CD4-positive, alpha-beta T cell treated with Interleukin-10 for 1 hour (primary cell): ENCODE results near the gene TMEM208.

Experiments used
- DNase-seq: peaks from one replicate; pipeline ENCODE4 v3.0.0-alpha.2; 2020

Gene TMEM208

DNA sequence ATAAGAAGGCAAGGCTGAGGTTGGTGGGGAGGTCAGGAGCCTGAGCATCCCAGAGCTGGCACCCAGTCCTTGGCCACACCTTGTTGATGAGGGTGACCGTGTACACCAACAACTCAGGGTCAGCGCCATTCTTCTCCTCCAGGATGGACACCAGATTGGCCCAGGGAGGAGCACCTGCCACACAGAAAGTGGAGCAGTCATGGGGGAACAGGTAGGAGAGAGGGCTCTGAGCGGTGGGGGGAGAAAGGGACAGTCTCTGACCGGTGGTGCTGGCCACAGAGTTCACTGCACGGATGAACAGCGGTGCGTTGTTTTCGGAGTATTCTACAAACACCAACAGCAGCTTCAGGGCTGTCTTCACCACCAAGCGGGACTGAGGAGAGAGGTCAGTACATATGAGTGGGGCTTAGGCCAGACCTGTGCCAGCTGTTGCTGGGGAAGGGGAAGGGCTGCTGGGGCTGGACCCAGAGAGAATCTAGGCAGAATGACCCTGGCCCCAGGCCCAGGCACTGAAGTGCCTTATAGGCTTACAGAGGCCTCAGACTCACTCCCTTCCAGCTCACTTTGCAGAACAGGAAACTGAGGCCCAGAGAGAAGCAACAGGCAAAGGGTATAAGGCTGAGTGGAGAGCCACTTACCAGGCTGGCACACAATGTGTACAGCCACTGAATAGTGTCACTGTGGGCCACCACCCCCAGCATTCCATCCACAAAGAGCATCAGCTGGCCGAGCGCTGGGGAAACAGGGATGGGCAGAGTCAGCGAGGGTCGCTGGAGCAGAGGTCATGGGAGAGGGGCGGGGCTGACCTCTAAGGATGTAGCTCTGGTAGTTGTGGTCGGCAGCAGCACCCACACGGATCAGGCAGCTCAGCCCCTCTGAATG is 10.7 kb downstream of the TMEM208 start:
- DNase-seq, result no peak

- no peak for DNase-seq
Measured at GRCh38 chr16:67238278-67238575, 11.3 kb downstream of the TMEM208 start.

GRCh38 chr16:67238806-67239470 is 12.0 kb downstream of the TMEM208 start:
- no peak for DNase-seq

DNA sequence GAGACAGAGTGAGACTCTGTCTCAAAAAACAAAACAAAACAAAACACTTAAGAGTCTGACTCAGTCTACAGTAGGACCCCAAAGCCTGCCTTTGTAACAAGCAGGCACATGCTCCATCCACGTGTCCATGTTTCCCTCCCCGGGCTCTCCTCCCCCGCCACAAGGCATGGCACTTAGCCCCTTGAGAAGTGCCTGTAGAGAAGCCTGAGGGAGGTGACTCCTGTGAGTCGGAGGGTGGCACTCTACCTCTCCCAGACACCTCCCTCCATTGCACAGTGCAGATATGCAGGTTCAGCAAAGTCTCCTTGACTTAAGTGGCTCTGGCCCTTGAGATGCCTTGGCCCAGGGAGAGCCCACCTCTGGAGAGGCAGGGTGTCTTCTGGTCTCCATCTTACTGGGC is 13.6 kb downstream of the TMEM208 start:
- DNase-seq, result no peak

DNA sequence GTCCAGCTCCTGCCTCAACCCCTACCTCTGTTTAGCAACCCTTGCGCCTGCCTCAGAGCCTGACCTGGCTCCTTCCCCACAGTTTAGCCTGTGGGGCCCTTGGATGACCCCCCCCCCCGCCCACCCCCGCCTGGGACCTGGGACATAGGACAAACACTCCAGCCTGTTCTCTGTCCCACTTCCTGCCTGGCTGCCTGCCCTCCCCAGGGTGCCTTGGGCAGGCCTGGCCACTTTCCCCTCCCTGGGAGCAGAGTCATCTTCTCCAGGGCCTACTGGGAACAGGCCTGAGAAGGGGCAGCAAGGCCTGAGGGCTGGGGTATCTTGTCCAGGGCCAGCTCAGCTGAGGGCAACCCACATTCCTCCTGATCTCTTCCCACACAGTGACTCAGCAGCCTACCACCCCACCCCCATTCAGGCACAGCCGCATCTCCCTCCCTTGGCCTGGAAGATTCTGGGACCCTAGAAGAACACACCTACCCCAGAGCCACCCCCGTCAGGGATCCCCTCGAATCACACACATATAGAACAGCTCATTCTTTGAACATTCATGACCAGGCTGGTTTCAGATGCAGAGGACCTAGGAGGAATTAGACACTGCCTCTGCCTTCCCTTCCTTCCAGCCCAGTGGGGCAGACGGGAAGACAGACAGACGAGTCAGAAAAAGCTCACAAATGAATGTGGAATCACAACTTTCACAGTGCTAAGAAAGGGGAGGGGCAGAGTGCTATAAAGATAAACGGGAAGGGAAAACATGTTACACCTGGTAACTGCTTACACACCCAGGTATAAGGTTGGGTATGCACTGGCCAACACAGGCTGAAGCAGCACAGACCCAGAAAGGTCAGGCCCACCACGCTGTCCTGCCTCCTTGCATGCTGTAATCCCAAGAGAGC is 14.3 kb downstream of the TMEM208 start:
- DNase-seq, result no peak

GRCh38 chr16:67242138-67242730 is 15.3 kb downstream of the TMEM208 start:
- no peak for DNase-seq

DNA sequence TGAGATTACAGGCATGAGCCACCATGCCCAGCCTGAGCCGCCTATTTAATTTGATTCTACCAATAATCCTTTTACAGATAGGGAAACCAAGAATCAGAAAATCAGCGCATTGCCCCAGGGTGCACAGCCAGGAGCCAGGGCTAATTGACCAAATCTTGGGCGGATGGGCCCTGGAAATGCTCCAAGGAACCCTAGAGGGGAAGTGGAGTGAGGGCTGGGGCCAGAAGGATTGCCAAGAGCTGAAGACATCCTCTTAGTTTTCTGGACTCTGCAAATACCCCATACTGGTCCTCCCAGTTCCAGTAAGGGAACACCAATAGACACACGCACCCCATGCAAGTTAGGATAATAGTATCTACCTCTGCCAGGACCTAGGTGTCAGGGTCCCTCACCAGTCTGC is 16.6 kb downstream of the TMEM208 start:
- no peak for DNase-seq

GRCh38 chr16:67244387-67245185 is 17.7 kb downstream of the TMEM208 start:
- peak; percentile 85 for DNase-seq

DNA sequence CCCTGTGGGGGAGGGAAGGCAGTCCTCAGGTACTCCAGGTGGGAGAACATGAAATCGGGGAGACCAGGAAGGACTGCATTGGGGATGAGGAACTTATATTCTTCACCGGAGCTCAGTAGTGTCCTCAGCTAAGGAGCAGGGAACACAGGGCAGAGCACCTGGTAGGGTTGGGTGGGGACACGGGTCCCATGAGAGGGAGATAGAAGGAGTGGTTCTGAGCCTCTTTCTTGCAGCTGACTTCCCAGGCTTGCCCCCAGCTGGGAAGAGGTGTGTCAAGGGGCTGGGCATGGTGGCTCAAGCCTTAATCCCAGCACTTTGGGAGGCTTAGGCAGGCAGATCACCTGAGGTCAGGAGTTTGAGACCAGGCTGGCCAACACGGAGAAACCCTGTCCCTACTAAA is 18.3 kb downstream of the TMEM208 start:
- DNase-seq, result no peak

DNA sequence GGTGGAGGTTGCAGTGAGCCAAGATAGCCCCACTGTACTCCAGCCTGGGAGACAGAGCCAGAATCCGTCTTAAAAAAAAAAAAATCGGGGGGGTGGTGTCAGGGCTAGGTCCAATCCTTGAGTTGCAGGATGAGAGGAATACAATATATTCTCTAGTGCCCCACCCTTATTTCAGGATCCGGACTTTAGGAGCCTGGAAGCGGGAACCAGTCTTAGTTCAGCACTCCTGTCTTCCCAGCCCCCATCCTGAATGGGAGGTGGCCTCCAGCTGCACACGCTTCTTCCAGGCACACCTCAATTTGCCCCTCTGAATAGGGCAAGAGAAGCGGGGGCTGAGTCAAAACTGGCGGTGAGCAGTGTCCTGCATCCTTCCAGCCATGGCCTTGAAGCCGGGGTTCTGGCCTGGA is 18.7 kb downstream of the TMEM208 start:
- no peak for DNase-seq

GRCh38 chr16:67246081-67246755 is 19.3 kb downstream of the TMEM208 start:
- DNase-seq, result peak; percentile 56

GRCh38 chr16:67246756-67247191 is 19.8 kb downstream of the TMEM208 start:
- DNase-seq, result peak; percentile 60

DNA sequence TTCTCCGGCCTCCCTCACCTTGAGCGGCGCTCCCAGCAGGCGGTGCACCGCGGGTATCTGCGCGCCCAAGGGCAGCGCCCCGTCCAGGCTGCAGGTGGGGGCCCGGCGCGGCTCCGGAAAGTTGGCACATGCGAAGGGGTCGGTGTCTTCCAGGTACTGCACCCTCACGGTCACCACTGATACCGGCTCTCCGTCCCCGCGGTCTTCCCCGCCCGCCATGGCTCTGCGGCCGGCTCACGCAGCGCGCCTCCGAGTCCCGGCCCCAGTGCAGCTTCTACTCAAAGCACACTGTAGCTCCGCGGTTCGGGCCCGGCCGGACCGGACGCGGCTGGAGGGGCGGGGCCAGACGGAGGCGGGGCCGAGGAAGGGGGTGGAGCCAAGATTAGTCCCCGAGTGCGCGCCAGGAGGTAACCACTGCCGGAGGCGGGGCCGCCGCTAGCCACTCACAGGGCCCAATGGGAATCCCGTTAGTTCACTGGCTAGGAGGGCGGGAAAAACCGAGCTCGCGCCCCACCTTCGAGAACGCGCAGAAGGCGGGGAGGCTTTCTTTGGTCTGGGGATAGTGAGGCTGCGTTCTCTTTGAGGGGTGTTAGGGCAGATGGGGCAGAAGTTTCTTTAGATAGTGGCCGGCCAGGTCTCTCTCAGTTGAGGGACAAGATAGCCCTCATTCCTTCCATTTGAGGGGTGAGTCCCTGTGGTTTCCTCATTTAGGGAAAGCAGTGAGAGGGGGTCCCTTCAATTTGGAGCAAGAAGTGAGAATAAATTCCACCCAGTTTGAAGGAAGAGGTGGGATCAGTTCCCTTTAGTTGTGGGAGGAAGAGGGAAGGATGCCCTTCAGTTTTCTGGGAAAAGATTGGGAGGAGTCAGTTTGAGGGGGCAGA is 20.5 kb downstream of the TMEM208 start, which contains the start of gene FHOD1:
Gene FHOD1 (minus strand): TSS at position 290 of the 881 bp plus-strand sequence. CDS start 71 bp downstream, at position 219.
- DNase-seq, result peak; percentile 96

DNA sequence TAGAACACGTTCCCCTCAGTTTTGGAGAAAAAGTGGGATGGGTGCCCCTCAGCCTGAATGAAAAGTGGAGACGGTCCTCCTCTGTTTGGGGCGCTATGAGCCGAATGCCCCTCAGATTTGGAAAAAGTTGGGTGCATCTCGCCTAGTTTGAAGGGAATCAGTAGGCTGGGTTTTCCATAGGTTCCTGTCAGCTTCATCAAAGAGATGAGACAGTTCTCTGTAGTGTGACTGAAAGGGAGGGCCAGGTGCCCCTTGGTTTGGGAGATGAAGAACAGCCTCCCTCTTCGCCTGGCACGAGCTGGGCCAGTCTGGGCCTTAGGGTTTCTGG is 21.1 kb downstream of the TMEM208 start:
- no peak for DNase-seq

GRCh38 chr16:67248401-67249177 is 21.7 kb downstream of the TMEM208 start, which contains the start of gene SLC9A5:
Gene SLC9A5 (plus strand): TSS chr16:67248979. CDS start chr16:67249015, 36 bp downstream.
- DNase-seq, result peak; percentile 26

DNA sequence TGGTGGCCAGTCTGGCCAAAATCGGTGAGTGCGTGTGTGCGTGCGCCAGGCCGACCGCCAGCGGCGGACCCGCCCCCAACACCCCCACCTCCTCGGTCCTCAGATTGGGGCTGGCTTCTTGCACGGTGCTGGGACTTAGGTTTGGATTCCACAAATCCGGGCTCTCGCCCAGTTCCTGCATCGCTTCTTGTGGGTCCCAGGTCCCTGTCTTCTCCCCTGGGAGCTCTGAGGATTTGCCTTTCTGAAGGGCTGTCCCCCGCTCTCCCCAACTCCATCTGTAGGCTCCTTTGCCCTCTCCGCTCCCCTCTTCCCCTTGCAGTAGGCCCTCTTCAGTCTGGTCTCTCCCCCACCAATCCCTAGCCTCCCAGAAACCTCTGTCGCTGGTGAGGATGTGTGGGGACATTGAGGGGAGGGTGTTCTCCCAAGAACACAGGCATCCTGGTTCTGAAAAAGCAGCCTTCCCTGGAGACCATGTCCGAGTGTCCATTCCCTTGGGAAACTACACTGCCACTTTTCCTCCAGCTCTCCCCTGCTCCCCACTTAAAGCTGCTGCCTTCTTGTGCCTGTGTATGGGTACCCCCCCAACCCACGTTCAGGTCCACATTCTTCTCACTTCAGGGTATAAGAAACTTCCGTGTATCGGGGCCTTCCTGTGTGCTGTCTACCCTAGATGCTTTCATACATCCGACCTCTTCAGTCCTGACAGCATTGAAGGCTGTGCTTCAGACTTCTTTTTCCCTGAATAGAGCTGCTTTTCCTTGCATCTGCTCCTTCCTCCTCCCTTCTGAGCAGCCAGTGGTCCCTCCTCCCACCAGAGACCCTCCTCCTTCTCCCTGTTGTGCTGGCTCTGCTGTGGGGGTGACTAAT is 22.5 kb downstream of the TMEM208 start:
- DNase-seq, result no peak

DNA sequence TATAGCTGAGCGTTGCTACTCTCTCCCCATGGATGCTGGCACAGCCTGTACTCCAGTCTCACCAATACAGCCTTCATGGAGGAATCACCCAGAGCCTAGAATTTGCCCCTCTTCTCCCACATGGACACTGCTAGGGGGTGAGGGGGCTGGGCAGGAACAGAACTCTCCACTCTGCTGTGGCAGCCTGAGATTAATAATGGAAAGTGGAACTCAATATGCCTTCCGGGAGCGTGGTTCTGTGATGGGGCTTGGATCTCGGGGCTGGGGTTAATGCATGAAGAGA is 23.1 kb downstream of the TMEM208 start:
- no peak for DNase-seq

DNA sequence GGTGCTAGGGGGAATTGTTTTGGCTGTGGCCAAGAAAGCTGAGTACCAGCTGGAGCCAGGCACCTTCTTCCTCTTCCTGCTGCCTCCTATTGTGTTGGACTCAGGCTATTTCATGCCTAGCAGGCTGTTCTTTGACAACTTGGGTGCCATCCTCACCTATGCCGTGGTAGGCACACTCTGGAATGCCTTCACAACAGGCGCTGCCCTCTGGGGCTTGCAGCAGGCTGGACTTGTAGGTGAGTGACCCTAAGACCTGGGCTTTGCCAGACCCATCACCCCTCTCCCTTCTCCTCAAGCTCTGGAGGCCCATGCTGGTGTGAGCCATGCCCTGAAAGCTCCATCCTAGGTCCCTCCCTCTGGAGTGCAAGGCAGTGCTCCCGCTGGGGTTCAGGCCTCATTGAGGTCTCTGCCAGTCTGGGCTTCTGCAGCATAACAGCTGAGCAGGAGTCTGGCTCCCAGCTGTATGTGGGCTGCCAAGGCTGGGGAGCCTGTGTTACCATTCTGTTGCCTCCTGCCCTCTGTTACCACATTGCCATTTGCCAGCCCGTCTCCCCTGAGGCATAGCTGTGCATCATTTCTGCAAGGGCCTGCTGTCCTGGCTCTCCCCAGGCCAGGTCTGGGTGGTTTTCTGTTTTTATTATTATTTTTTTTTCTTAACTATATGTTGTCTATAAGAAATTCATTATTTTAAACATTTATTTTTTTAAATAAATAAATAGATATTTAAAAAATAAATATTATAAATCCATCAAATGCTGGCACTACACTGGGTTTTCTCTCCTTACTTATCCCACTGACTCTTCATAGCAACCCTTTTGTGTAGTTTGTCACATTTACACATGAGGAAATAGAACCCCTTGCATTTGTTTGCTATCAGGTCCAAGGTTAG is 25.9 kb downstream of the TMEM208 start:
- DNase-seq, result no peak
